GM10248 (cell line): Measurements from ENCODE around the gene RTN4IP1.

Experiments used
- CTCF ChIA-PET: fragments of 300-600 bp; sonication (Branson Sonifier 250); formaldehyde crosslinking; extraction: SDS; loops from one replicate; lab custom pipeline; 2021; ENCODE audit warnings: antibody characterized with exemption; lab: Yijun Ruan, JAX
- POLR2A ChIA-PET: fragments of 350-650 bp; sonication (Branson Sonifier 250); formaldehyde crosslinking; extraction: SDS; loops from one replicate; lab custom pipeline; 2020; ENCODE audit warnings: antibody characterized with exemption; lab: Yijun Ruan, JAX
- DNase-seq: peaks from one replicate; pipeline ENCODE4 v3.0.0; 2012; ENCODE audit errors: extremely low spot score
- TF ChIP-seq, protein P1 (sequence below): IDR thresholded peaks from 2 replicates; pipeline ENCODE4 v1.5.1; 2012; ENCODE audit warnings: mild to moderate bottlenecking, low read depth; ENCODE audit errors: extremely low read depth, missing control alignments, control extremely low read depth

Gene RTN4IP1

DNA sequence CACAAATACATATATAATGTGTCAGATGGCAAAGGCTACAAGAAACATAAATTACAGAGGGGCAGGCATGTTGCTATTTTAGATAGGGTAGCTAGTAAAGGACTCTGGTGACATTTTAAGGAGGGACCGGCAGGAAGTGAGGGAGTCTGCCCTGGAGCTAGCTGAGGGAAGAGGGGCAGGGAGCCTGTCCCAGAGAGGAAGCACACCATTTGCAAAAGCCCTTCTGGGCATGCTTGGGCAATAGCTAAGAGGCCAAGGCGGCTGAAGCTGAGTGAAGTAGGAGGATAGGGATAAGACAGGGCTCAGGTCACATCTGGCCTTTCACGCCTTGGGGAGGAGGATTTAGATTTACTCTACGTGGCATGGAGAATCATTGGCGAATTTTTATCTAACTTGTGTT is 96.2 kb downstream of the RTN4IP1 start:
- ChIA-PET POLR2A (interaction anchor here (1.3 kb wide), 1 partner anchor 13 kb away, joined by 3 read pairs; no protein-coding TSS in a partner anchor), CTCF (interaction anchor here (1.2 to 2.6 kb wide), 5 partner anchors 12 to 193 kb away, joined by 3 to 11 read pairs (median 8); no protein-coding TSS in a partner anchor)
- TF ChIP-seq, protein P1, sequence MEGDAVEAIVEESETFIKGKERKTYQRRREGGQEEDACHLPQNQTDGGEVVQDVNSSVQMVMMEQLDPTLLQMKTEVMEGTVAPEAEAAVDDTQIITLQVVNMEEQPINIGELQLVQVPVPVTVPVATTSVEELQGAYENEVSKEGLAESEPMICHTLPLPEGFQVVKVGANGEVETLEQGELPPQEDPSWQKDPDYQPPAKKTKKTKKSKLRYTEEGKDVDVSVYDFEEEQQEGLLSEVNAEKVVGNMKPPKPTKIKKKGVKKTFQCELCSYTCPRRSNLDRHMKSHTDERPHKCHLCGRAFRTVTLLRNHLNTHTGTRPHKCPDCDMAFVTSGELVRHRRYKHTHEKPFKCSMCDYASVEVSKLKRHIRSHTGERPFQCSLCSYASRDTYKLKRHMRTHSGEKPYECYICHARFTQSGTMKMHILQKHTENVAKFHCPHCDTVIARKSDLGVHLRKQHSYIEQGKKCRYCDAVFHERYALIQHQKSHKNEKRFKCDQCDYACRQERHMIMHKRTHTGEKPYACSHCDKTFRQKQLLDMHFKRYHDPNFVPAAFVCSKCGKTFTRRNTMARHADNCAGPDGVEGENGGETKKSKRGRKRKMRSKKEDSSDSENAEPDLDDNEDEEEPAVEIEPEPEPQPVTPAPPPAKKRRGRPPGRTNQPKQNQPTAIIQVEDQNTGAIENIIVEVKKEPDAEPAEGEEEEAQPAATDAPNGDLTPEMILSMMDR = no peak
- no peak for DNase-seq

DNA sequence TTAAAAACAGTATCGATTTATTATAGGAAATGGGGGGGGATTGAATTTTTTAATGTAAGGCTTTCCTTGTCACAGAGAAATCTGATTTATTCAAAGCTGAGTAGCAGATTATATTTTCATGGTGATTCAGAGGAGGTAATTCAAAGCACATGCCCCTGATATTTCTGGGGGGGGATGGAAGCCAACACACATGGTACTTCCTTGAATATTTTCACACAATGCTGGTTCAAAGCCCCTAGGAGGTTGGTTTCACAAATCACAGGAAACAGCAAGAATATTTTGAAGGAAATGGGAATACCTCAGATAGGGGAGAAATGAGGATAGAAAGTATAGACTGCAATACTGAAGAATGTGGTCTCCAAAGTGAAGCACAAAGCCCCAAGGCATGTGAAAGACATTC is 98.8 kb downstream of the RTN4IP1 start:
- ChIA-PET CTCF (interaction anchor here (1.0 to 1.3 kb wide), 2 partner anchors 9 to 22 kb away, joined by 3 read pairs; no protein-coding TSS in a partner anchor), POLR2A (no interaction called here)
- TF ChIP-seq, protein P1 = no peak
- no peak for DNase-seq

DNA sequence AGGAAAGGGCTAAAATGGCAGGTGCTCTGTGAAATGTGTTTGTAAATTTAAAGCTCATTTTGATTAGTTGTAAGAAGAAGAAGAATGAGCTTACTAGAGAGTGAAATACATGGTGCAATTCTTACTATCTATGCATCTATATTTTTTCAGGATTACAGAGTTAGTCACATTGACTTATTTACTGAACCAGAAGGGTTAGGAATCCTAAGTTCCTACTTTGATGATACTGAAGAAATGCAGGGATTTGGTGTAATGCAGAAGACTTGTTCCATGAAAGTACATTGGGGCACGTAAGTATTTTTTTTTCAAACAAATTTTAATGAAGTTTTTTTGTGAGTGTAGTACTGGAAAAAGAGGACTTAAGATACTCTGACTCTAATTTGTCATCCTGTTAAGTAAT is 99.3 kb downstream of the RTN4IP1 start:
- no peak for DNase-seq
- TF ChIP-seq, protein P1 = no peak
- ChIA-PET CTCF (interaction anchor here (1.0 to 1.5 kb wide), 2 partner anchors 10 to 23 kb away, joined by 3 to 5 read pairs; no protein-coding TSS in a partner anchor), POLR2A (no interaction called here)

DNA sequence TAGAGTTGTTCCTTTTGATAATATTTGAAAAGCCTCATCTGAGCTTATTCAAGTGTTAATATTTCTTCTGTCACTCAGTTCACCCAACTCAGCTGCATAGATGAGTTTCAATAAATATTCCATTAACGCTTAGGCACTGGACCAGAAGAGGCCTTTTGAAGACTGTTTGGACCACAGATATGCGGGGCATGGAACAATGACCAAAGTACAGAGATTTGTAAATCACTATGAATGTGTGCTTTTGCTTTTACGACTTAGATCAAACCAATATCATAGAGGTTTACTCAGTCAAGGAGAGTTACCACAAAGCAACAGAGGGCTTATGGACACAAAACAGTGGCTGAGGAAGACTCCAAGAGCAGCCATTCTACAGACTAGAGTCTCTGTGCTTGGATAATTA is 99.9 kb downstream of the RTN4IP1 start:
- no peak for DNase-seq
- CTCF ChIA-PET = interaction anchor here (1.0 to 1.5 kb wide), 2 partner anchors 11 to 24 kb away, joined by 3 to 5 read pairs; no protein-coding TSS in a partner anchor
- POLR2A ChIA-PET = no interaction called here
- TF ChIP-seq, protein P1 = no peak

DNA sequence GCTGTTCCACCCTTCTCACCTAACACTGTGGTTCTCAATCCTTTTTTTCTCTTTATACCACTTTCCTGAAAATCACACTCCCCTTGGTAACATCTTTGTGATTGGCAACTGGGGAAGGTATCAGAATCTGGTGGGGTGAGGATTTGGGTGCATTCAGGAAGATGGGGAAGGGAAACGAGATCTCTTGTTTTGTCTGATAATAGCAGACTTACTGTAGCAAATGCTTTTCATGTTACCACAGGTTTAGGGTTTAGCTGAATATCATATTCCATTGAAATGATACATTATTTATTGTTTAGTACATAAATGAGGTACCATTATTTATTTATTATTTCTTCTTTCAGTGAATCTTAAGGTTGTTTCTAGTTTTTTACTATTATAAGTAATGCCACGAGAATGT is 100.8 kb downstream of the RTN4IP1 start:
- CTCF ChIA-PET = interaction anchor here (1.5 kb wide), 1 partner anchor 12 kb away, joined by 5 read pairs; no protein-coding TSS in a partner anchor
- TF ChIP-seq, protein P1 = no peak
- DNase-seq = no peak
- POLR2A ChIA-PET = no interaction called here

DNA sequence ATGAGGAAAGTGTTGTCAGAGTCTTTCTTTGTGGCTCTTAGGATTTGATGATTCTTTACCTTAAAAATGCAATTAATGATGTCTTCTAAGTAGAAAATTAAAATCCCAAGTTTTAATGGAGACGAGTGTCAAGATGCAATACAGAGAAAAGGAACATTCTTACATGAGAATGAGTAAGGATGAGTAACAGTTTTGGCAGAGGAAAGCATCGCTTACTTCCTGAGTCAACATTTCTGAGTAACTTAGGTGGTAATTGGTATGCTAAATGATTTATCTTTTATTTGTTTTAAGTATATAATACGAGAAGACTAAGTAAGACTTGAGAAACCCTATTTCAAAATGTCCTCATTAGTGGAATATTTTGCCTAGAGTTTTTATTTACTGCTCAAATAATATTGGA is 101.3 kb downstream of the RTN4IP1 start:
- TF ChIP-seq, protein P1 = no peak
- ChIA-PET POLR2A (interaction anchor here (0.8 kb wide), 1 partner anchor 16 kb away, joined by 3 read pairs; no protein-coding TSS in a partner anchor), CTCF (interaction anchor here (1.1 kb wide), 1 partner anchor 25 kb away, joined by 4 read pairs; no protein-coding TSS in a partner anchor)
- no peak for DNase-seq
